GM21423 (cell line): ENCODE measurements around the gene TAS2R16.

ENCODE experiments used
- ATAC-seq: cut with Tn5 transposase; IDR thresholded peaks from one replicate; pipeline ENCODE4 v1.9.1; 2021; ENCODE audit warnings: mild to moderate bottlenecking, moderate library complexity; ENCODE audit not compliant: unreplicated experiment

TAS2R16 gene

DNA sequence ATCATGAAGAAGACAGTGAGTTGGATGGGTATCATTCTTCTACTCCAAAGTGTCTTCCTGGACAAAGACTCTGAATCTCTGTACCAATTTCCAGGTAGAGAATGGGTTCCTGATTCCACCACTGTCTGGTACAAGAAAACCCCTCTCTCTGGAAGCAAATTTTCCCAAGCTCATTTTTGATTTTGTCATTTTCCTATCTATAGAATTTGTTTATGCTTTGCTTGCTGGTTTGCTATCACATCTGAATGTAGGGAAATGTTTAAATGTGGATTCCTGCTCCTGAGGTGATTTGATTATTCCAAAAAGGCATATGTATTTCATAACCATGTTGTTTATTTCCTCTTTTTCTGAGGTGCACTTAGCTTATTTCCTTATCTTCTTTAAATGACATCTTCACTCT is at the start of gene TAS2R16:
TAS2R16 (minus strand) TSS at position 101 of the 400 bp plus-strand sequence; CDS start at position 35, 66 bp downstream.
- ATAC-seq, result no peak

- ATAC-seq, result no peak
Observed at GRCh38 chr7:123043642-123044041, 48.1 kb upstream of the TAS2R16 start.

DNA sequence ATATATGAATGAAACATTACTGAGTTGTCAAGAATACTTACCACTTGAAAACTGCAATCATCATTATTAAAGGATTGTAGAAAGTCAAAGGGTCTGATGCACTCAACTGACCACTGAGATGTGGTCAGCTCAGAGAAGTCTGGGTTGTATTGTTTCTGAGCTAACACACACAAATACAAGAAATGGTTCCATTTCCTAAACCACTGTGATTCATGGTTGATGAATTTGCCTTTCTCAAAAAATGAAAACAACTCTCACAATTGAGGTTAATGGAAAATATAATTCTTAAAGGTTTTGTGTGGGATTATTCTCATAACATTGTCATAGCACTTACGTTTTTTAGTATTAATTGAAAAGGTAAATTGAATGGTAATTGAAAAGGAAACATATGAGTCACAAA is 45.6 kb upstream of the TAS2R16 start:
- no peak for ATAC-seq

DNA sequence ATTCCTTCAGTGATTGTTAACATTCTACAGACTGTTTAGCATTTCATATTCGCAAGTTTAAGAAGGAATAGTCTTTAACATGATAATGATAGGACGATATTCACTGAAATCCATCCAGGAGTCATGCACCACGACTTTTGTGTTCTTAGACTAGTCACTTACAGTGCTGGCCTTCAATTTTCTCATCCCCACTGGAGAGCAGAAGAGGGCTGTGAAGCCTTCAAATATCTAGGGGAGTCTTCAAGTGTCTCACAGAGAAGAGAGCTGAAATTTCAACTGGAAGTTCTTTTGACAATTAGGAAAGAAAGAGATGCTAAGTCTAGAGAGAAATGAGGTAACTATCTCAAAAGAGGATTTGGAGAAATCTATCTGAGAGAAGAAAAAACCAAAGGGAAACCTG is 43.8 kb upstream of the TAS2R16 start:
- ATAC-seq, result no peak

DNA sequence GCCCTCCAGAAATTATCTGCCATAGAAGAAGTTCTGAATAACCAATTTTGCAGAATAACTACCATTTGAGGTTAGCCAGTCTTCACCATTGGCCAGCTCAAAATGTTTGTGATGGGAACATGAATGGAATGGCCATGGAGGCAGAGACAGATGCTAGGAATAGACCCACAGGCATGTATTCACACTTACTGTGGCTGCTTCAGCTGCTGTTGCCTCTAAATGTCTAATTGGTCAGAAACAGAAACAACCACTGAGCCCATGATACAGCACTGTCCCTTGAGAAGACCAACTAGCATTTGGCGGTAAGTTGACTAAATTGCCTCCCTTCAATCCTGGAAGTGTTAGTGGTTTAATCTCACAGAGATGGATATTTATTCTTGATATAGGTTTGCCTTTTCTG is 38.6 kb upstream of the TAS2R16 start:
- ATAC-seq, result no peak

- ATAC-seq, result no peak
Observed at GRCh38 chr7:123030631-123031030, 35.1 kb upstream of the TAS2R16 start.

DNA sequence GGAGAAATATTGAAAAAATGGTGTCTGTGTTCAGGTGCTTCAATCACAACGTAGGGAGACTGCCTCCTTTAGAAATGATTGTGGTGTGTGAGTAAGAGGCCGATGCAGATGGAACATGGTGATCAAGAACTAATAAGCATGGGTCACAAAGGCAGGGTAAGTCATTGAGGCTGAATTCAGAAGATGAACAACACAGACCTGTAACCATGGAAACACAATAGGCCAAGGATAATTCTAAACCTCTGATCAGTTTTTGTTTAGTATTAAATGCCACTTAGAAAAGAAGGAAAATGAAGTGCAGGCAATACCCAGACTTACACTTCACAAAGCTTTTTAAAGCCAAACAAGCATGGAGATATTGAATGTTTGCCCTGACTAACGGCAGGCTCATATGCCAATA is 32.8 kb upstream of the TAS2R16 start:
- ATAC-seq, result no peak

DNA sequence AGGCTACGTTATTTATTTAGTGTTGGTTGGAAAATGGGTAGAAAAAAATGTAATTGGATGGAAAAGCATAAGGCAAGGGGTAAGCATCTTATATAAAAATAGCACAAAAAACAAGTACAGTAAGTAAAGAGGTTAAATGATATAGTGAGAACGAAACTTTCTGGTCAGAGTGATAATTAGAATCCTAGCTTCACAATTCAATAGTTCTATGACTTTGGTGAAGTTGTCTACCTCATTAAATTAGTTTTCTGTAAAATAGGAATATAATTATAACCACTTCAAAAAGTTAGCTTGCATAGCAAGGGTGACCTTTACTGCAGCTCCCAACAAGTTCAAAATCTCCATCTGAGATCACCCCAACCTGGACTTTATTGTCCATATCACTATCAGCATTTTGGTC is 30.8 kb upstream of the TAS2R16 start:
- no peak for ATAC-seq

GRCh38 chr7:123024989-123025758 is 29.7 kb upstream of the TAS2R16 start:
- no peak for ATAC-seq

- no peak for ATAC-seq
Observed at GRCh38 chr7:123023126-123023525, 27.6 kb upstream of the TAS2R16 start.

DNA sequence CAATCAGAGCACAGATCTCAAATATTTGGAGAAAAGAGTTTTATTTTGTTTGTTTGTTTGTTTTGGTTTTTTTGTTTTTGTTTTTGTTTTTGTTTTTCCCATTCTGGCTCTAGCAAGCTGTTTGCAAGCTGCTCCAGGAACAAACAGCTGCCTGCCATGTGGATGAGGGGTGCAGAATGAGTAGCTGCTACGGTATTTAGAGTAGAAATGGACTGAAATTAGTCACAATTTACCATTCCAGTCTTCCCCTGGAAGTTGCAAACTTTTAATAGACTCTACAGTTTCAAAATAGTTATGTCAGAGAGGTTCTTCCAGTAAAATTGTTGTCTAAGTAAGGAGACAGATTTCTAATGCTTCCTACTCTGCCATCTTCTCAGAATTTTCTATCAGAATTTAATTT is 27.1 kb upstream of the TAS2R16 start:
- no peak for ATAC-seq

GRCh38 chr7:123012435-123012834 is 16.9 kb upstream of the TAS2R16 start:
- no peak for ATAC-seq

DNA sequence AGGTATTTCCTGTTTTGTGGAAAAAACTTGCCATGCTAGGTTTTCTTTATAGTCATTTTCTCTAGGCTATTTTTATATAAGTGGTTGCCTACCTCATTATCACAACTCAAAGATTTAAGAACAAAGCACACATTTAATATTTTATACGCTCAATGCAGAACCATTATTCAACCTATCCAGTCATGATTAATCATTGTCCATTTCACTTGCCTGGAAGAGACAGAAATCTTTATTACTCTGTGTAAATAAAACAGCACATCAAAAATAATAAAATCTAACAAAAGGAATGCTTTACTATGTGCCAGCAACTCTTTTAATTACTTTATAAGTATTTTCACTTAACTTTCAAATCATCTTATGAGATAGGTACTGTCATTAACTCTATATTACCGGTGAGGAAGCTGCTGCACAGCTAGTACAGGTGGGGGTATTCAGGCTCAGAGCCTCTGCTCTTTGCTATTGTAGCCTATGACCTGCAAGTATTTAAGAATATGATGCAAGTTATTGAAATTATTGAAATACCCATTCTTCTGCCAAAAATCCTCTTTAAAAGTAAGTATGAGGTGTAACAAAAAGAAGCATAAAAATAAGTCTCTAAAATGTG is 16.4 kb upstream of the TAS2R16 start:
- ATAC-seq, result no peak

DNA sequence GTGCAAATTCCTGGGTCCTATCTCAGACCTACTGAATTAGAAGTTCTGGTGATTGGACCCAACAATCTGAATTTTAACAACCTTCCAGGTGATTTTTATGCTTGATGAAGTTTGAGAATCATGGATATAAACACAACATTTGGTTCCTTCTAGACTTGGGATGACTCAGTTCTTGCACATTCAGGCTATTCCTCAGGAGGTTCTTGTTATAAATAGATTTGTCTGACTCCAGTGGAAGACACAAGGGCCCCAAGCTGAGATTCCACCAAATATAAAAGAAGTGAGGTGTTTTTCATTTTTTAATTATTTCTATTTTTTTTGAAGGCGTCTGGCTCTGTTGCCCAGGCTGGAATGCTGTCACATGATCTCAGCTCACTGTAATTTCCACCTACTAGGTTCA is 9.4 kb upstream of the TAS2R16 start:
- no peak for ATAC-seq

DNA sequence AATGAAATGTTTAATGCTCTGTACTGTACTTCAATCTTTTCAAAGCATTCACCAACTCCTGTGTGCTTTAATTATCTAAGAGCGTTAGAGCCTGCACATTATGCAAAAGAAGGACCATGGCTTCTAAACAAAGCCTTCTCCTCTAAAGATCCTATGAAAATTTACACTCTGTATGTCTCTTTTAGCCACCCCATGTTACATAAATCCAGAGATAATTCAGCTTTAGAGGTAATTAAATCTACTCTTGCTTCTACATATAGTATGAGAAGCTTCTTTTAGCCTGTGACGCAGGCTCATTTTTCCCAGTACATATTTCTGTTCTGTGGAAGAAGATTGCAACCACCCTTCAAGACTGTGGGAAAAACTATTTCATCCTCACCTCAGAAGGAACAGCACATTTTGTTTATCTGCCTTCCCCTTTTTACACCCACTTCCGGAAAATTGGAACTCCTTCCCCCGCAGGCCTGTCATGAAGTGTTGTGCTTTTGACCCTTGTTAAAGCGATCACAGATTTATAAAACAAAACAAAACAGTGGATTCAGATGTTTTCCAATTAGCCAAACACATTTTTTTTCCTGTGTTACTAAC is 8.1 kb upstream of the TAS2R16 start:
- ATAC-seq, result no peak

DNA sequence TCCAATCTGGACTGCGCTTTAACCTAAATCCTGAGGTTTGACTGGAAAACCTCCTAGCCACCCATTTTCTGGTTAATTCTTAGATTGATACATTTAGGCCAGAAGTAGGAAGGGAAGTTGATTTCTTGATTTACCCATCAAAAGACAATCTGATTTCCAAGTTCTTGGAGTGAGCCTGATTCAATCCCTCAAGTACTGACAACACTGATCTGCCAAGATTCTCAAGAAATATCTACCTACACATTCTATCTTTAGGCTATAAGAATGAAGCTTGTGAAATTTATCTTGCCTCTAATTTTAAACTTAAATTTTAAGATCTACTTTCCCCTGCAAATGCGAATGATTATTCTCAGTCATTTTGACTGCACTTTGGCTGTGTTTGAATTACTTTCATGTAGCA is 5.9 kb downstream of the TAS2R16 start:
- no peak for ATAC-seq

DNA sequence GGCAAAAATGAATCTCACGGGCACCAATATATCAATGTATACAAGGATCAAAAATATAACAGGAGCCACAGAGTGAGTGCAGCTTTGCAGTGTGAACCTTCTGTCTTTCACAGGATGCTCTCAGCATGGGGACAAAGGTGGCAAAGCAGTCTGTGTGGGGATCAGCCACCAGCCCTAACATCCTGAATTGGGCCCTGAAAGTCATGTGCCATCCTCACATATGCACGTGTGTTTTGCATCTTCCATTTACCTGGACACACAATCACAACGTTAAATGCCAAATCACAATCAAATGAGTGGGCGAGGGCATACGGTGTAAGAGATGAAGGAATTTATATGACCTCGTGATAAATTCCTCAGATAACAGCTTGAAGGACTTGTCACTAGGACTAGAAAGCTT is 6.5 kb downstream of the TAS2R16 start:
- no peak for ATAC-seq

DNA sequence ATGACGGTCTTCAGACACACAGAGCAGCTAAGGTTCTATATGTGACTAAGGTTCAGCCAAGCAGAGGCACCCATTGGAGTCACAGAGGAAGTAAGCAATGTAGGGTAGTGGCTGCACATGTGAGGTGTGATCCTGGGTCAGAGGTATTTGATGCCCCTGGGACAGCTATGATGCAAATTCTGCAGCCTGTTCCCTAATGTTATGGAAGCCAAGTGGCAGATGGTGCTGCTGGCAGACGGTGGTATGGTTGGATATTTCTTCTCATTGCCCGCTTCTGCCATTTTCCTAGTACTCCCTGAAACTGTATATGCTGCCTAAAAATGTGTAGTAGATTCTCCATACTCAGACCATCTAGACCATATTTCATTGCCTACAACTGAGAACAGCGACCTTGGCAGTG is 7.2 kb downstream of the TAS2R16 start:
- ATAC-seq, result no peak

- ATAC-seq, result no peak
Observed at GRCh38 chr7:122987463-122987862, 8.0 kb downstream of the TAS2R16 start.

DNA sequence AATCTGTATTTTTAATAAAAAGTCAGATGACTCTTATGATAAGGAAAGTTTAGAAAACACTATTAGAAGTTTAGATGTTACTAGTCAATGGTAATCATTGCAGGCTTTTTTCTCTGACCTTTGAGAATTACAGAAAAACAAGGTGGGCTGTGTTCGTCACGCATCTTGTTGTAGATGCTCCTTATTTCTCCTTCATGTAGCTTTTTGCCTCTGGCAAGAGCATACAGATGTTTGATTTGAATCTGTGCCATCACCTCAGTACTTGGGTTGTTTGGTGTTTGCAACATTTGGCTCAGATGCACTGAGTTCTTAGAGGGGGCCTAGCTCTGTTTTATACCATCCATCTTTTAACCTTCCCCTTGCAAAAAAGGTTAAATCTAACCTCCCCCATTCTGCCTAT is 11.5 kb downstream of the TAS2R16 start:
- no peak for ATAC-seq

DNA sequence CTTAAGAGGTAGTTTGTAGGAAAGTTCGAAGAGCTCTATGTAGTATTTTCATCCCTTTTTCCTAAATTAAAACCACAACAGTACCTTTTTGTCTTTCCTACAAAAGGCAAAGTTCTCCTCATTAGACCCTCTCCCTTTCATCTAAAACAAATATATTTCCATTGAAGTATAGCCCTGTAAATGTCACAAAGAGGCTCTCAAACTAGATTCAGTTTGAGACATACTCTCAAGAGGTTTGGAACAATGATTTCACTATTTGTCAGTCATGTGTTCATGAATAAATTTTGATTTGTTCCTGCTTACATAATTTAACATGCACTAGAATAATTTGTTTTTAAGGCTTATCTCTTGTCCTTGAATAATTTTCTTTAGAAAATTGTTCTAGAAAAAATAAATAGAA is 12.2 kb downstream of the TAS2R16 start:
- ATAC-seq, result no peak

DNA sequence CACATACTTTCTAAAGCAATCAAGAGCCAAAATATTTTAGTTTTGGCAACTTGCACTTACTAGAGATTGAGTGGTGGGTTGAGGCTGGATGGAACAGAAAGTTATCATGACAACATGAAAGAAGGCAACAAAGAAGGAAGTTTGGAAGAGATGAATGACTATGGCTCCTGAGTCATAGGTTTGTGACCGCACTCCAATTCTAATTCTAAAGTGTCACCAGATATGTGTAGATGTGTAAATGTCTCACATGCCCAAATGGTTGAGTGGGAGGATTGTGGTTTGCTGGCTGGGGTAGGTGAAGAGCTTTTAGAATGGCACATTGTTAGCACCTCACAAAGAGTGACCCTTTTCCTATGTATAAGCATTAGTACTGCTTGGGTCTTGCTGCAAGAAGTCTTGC is 20.2 kb downstream of the TAS2R16 start:
- ATAC-seq, result no peak
